IMR-90 (cell line): ENCODE results near the gene UBE2O. TPM values are rescaled to one million over a fixed set of nuclear protein-coding genes. Genes with fewer than 3 reads are reported as not detected.

Experiments used
- ATAC-seq: fragments of 200-7000 bp; cut with Tn5 transposase; 2 replicates; pipeline ENCODE4 v1.9.1; 2020; ENCODE audit warnings: low read depth, mild to moderate bottlenecking, moderate library complexity
- BruUV-seq: library from RNA; stranded (reverse); fragments of 400-500 nt; replicated peaks from 2 replicates; lab custom pipeline; 2021; lab: Mats Ljungman, UMichigan
- CTCF ChIA-PET: fragments of 300-600 bp; formaldehyde crosslinking; extraction: SDS; loops from one replicate; lab custom pipeline; 2021; ENCODE audit warnings: antibody characterized with exemption; lab: Yijun Ruan, JAX
- POLR2A ChIA-PET: fragments of 300-600 bp; sonication (Branson Sonifier 250); formaldehyde crosslinking; loops from one replicate; lab custom pipeline; 2022; ENCODE audit warnings: antibody characterized with exemption; ENCODE audit not compliant: unreplicated experiment; lab: Charles Lee
- DNase-seq: peaks from one replicate; pipeline ENCODE4 v3.0.0; 2013
- H2AFZ ChIP-seq: replicated peaks from 2 replicates; pipeline ENCODE3; 2013; ENCODE audit warnings: low read length, mild to moderate bottlenecking; ENCODE audit not compliant: poor library complexity
- H2AK5ac ChIP-seq: 2 replicates; pipeline ENCODE4 v1.6.1; 2013; ENCODE audit warnings: low read depth, low read length, inconsistent platforms
- H2AK9ac ChIP-seq: replicated peaks from 2 replicates; pipeline ENCODE3; 2013; ENCODE audit warnings: mild to moderate bottlenecking, low read depth, low read length, moderate library complexity; ENCODE audit not compliant: poor library complexity
- H2BK120ac ChIP-seq: 2 replicates; pipeline ENCODE4 v1.6.1; 2013; ENCODE audit warnings: low read depth, low read length, inconsistent platforms
- H2BK15ac ChIP-seq: 3 replicates; pipeline ENCODE4 v1.6.1; 2013; ENCODE audit warnings: low read depth, low read length, inconsistent platforms
- H2BK20ac ChIP-seq: 2 replicates; pipeline ENCODE4 v1.6.1; 2013; ENCODE audit warnings: low read depth, mild to moderate bottlenecking, inconsistent platforms, low read length, moderate library complexity
- H2BK5ac ChIP-seq: 2 replicates; pipeline ENCODE4 v1.6.1; 2013; ENCODE audit warnings: mild to moderate bottlenecking, low read depth, low read length, inconsistent platforms; ENCODE audit not compliant: poor library complexity, severe bottlenecking
- H3K14ac ChIP-seq: replicated peaks from 2 replicates; pipeline ENCODE4 v1.6.1; 2013; ENCODE audit warnings: low read depth, low read length, inconsistent platforms
- H3K18ac ChIP-seq: 2 replicates; pipeline ENCODE4 v1.6.1; 2013; ENCODE audit warnings: low read depth, low read length, control low read depth
- H3K23ac ChIP-seq: 2 replicates; pipeline ENCODE4 v1.6.1; 2013; ENCODE audit warnings: low read depth, low read length, inconsistent platforms
- H3K27ac ChIP-seq: 2 replicates; pipeline ENCODE4 v1.5.1; 2013; ENCODE audit warnings: mild to moderate bottlenecking, control low read depth, low read length; ENCODE audit not compliant: insufficient read depth
- H3K27me3 ChIP-seq: 2 replicates; pipeline ENCODE4 v1.6.1; 2013; ENCODE audit warnings: low read length; ENCODE audit not compliant: control insufficient read depth, insufficient read depth
- H3K36me3 ChIP-seq: 2 replicates; pipeline ENCODE4 v1.6.1; 2013; ENCODE audit warnings: low read length, mixed read lengths; ENCODE audit not compliant: control insufficient read depth, insufficient read depth
- H3K4ac ChIP-seq: 2 replicates; pipeline ENCODE4 v1.6.1; 2013; ENCODE audit warnings: low read depth, low read length, inconsistent platforms
- H3K4me1 ChIP-seq: 2 replicates; pipeline ENCODE4 v1.6.1; 2013; ENCODE audit warnings: low read length, mixed read lengths; ENCODE audit not compliant: control insufficient read depth, insufficient read depth
- H3K4me2 ChIP-seq: 2 replicates; pipeline ENCODE4 v1.6.1; 2013; ENCODE audit warnings: low read depth, mild to moderate bottlenecking, control low read depth, low read length, moderate library complexity
- H3K4me3 ChIP-seq: 2 replicates; pipeline ENCODE4 v1.5.1; 2013; ENCODE audit warnings: low read depth, mild to moderate bottlenecking, control low read depth, low read length, moderate library complexity; ENCODE audit not compliant: insufficient read depth
- H3K56ac ChIP-seq: 2 replicates; pipeline ENCODE4 v1.6.1; 2013; ENCODE audit warnings: low read length, inconsistent platforms; ENCODE audit not compliant: insufficient read depth; ENCODE audit errors: extremely low read depth
- H3K79me1 ChIP-seq, 2 experiments: 2 replicates each; pipeline ENCODE4 v1.6.1; 2013; ENCODE audit warnings: low read length in 2 of 2, inconsistent platforms in 1 of 2, low read depth in 1 of 2
- H3K9ac ChIP-seq: 2 replicates; pipeline ENCODE4 v1.6.1; 2013; ENCODE audit warnings: low read depth, low read length, control low read depth
- H3K9me1 ChIP-seq: 2 replicates; pipeline ENCODE4 v1.6.1; 2013; ENCODE audit warnings: low read length, inconsistent platforms; ENCODE audit not compliant: insufficient read depth
- H3K9me3 ChIP-seq: 2 replicates; pipeline ENCODE4 v1.6.1; 2013; ENCODE audit warnings: low read length; ENCODE audit not compliant: control insufficient read depth, insufficient read depth
- H4K20me1 ChIP-seq: 2 replicates; pipeline ENCODE4 v1.6.1; 2013; ENCODE audit warnings: low read length, inconsistent platforms; ENCODE audit not compliant: insufficient read depth
- H4K5ac ChIP-seq: 2 replicates; pipeline ENCODE4 v1.6.1; 2013; ENCODE audit warnings: mild to moderate bottlenecking, low read depth, low read length, control low read depth
- H4K8ac ChIP-seq, 2 experiments: 2 replicates each; pipeline ENCODE4 v1.6.1; 2013; ENCODE audit warnings: low read depth in 2 of 2, low read length in 2 of 2, control low read depth in 1 of 2, inconsistent platforms in 1 of 2
- H4K91ac ChIP-seq: 2 replicates; pipeline ENCODE4 v1.6.1; 2013; ENCODE audit warnings: low read depth, low read length, inconsistent platforms; ENCODE audit not compliant: insufficient read depth
- BHLHE40 ChIP-seq: fragments of 150-350 bp; IDR thresholded peaks from 2 replicates; pipeline ENCODE4 v1.6.1; 2016; ENCODE audit warnings: mild to moderate bottlenecking, low read depth, low read length
- FOS ChIP-seq: fragments of 150-350 bp; IDR thresholded peaks from 2 replicates; pipeline ENCODE4 v1.6.1; 2016; ENCODE audit warnings: low read depth, low read length
- NFE2L2 ChIP-seq: fragments of 150-350 bp; IDR thresholded peaks from 2 replicates; pipeline ENCODE4 v1.6.1; 2016; ENCODE audit warnings: low read depth, mild to moderate bottlenecking, low read length
- POLR2A ChIP-seq: IDR thresholded peaks from 2 replicates; pipeline ENCODE4 v1.6.1; 2012; ENCODE audit warnings: mild to moderate bottlenecking, low read depth, low read length
- WGBS, 2 experiments: methylation state at CpG; one replicate each; pipeline versions ENCODE4 v1.1.5 to v1.1.7; 2013; ENCODE audit warnings: missing lambda C conversion rate in 2 of 2; ENCODE audit not compliant: insufficient read length in 1 of 2; ENCODE audit errors: extremely low coverage in 2 of 2; 5-methylcytosine and 5-hydroxymethylcytosine counted together
- dilution Hi-C: fragments of 300-500 bp; cut with HindIII; formaldehyde crosslinking; loops from one replicate; pipeline ENCODE4 v1.14.3; 2018; ENCODE audit warnings: low sequenced_read_pairs; ENCODE audit not compliant: unreplicated experiment
- in situ Hi-C: fragments of 300-500 bp; cut with MboI; formaldehyde crosslinking; loops from 3 replicates; pipeline ENCODE4 v1.14.3; 2019; ENCODE audit warnings: low sequenced_read_pairs, inconsistent platforms, mixed read lengths
- intact Hi-C: fragments of 100-400 bp; cut with micrococcal nuclease; formaldehyde crosslinking; loops from 2 replicates; pipeline ENCODE4 v1.10.0; 2022
- polyA plus RNA-seq, 3 experiments: library from polyadenylated mRNA; depleted of rRNA; stranded (reverse); fragments of >200 nt; gene quantifications; 2 replicates each; pipeline ENCODE4 v1.2.3, GENCODE V29; 2012; ENCODE audit warnings: low replicate concordance in 1 of 3
- total RNA-seq: library from RNA; depleted of rRNA; stranded (reverse); fragments of >200 nt; gene quantifications from 2 replicates; pipeline ENCODE4 v1.2.3, GENCODE V29; 2012

The UBE2O gene
- total and polyA plus RNA-seq, 2 of the 4 experiments (the other 2 are of a cell fraction): 17.6 TPM

GRCh38 chr17:76496464-76496863 is 43.5 kb upstream of the UBE2O start:
- Histone ChIP-seq H3K14ac (no peak overlapping the region), H4K91ac (no peak overlapping the region), H3K79me1 (peaks cover 4 to 31% of the 10 kb centered on the region in 2 experiments; a peak in 3 of 4 replicates), H2BK120ac (no peak overlapping the region), H3K9ac (no peak overlapping the region), H2BK20ac (no peak overlapping the region), H3K4ac (no peak overlapping the region), H3K27ac (no peak overlapping the region), H3K4me1 (peaks cover 35% of the 10 kb centered on the region), H4K20me1 (no peaks in the 10 kb centered on the region), H3K36me3 (no peaks in the 10 kb centered on the region), H2BK15ac (no peak overlapping the region), H3K4me2 (no peak overlapping the region), H3K56ac (no peak overlapping the region), H3K23ac (no peak overlapping the region), H2AK9ac (peak overlapping the region; percentile 30), H4K5ac (no peak overlapping the region), H3K4me3 (no peak overlapping the region), H2AK5ac (no peak overlapping the region), H3K9me1 (peaks cover 11% of the 10 kb centered on the region), H3K27me3 (no peaks in the 10 kb centered on the region), H3K18ac (no peak overlapping the region), H4K8ac (no peak overlapping the region), H2BK5ac (no peak overlapping the region), H3K9me3 (no peaks in the 10 kb centered on the region), H2AFZ (no peak overlapping the region)
- intact Hi-C loops: no loop called here
- no peak for TF ChIP-seq POLR2A
- TF ChIP-seq BHLHE40: no peak
- TF ChIP-seq NFE2L2: no peak
- TF ChIP-seq FOS: no peak
- POLR2A ChIA-PET: no interaction called here
- DNase-seq (no peak), ATAC-seq (no peak)
- 94% methylated on average over 3 of the region's 6 CpGs; no CpG with 5 or more reads in 1 of the 2 experiments for WGBS, 2 experiments
- CTCF ChIA-PET: no interaction called here
- dilution Hi-C loops: no loop called here
- in situ Hi-C loops: no loop called here
- no TSS peak for BruUV-seq
